Caki2 (cell line): Measurements from ENCODE around the gene SEC14L6. TPM values are rescaled to one million over a fixed set of nuclear protein-coding genes. Genes with fewer than 3 reads are reported as not detected.

Experiments used
- DNase-seq: peaks from one replicate; pipeline ENCODE4 v3.0.0-alpha.2; 2015; ENCODE audit warnings: low read depth
- in situ Hi-C: cut with HindIII; loops from 2 replicates; pipeline ENCODE4 v1.10.0; 2016; ENCODE audit warnings: low sequenced_read_pairs, low pct_unique_long_range_greater_than_20kb, mixed read lengths
- total RNA-seq: library from RNA; depleted of rRNA; stranded (reverse); fragments of >200 nt; shearing (Covaris generic); gene quantifications from 2 replicates; pipeline ENCODE4 v1.2.3, GENCODE V29; 2014; ENCODE audit warnings: low replicate concordance; rRNA removed

SEC14L6 gene
- total RNA-seq, 1 experiment from 2014 or later, result 28.2 TPM

DNA sequence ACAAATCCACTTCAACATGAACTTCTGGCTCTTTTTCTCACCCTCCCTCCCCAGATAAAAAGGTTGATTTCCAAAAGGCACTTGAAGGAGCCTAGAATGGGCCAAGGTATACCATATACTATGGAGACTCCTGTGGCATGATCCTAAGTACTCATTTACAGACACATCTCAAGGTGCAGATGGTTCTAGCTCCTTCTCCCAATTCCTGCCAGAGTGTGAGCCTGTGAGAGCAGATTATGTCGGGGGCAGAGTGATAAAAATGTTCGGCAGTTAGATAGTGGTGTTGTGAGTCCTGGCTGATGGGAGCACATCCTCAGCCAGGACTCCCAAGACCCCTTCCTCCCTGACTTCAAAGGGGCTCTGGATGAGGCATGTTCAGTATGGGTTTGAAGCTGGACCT lies 66.6 kb downstream of the SEC14L6 start:
- DNase-seq, result no peak
- in situ Hi-C loops, result no loop called here

DNA sequence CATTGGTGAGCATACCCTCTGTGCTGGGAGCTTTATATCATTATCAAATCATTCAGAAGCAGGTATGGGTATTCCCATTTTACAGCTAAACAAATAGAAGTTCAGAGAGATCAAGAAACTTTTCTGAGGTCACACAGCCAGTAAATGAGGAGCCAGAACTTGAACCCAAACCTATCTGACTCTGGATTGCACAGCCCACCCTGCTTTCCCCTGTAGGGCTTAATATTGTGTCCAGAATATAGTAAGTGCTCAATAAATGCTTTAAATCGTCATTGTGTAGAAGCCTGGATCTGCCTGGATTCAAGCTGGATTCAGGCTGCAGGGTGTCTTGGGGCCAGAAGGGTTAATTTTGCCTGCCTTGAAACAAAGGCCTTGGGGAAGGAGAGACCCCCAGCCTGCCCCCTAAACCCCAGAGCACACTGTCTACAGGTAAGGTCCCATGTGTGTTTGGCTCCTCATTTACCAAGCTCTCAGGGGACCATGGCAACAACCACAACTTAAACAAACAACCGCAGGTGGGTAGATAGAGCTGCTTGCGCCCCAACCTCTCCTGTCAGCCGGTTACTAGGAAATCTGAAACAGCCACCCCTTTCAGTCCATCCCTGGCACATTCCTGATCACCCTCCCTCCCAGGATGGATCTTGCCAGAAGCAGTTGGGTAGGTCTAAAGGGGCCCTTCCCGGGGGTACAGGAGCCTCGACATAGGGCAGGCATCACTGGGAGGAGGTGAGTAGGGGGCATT lies 71.7 kb downstream of the SEC14L6 start:
- in situ Hi-C loops, result no loop called here
- DNase-seq, result no peak

DNA sequence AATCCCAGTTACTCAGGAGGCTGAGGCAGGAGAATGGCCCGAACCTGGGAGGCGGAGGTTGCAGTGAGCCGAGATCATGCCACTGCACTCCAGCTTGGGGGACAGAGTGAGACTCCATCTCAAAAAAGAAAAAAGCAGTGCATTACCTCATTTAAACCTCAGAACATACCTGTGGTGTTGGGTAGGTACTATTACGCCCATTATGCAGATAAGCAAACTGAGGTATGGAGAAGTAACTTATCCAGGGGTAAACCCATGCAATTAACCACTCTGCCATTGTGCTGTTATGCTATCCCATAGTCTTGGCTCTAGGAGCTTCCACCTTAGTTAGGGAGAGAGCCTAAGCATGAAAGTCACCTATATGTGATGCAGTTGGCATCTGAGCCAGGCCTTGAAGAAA lies 72.4 kb downstream of the SEC14L6 start:
- in situ Hi-C loops, result no loop called here

DNA sequence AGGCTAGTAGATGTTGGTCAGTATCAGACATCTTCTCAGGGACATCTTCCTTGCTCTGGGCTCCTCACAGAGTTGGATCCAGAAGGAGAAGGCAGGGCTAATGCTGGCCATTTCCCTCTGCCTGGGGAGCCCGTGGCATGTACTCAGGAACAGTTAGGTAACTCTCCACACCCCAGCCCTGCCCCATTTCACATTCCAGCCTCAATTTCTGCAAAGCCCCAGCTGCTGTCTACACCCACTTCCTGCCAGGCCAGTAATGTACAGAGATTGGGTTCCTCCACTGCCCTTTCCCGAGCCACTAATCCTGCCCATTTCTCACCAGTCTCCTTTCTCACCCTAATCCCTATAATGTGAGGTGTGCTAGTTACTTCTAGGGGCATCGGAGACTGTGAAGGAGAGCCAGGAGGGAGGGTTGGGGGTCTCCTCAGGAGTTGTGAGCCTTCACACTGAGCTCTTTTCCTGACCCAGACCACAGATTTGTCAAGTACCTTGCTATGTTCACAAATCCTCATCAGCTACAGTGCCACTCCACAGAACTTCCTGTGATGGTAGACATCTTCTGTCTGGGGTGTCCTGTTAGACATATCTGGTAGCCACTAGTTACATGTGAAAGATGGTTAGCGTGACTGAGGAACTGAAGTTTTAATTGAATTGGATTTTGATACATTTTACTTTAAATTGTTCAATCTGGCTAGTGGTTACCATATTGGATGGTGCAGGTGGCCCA lies 73.4 kb downstream of the SEC14L6 start:
- in situ Hi-C loops, result no loop called here

More for the DNA sequence above, 72.4 kb downstream of the SEC14L6 start:
- no peak for DNase-seq

More for the DNA sequence above, 73.4 kb downstream of the SEC14L6 start:
- DNase-seq, result no peak

Other genes starting within 250 kb of the SEC14L6 start
- gene TBC1D10A, start 219.8 kb downstream of the SEC14L6 start, total RNA-seq, result 44.3 and 45.5 TPM in 2 replicates
- 12.7 and 15.5 TPM in 2 replicates for gene SF3A1, start 189.8 kb downstream of the SEC14L6 start, total RNA-seq
- gene CCDC157, start 189.7 kb downstream of the SEC14L6 start, total RNA-seq, result 2.0 and 2.2 TPM in 2 replicates
- gene RNF215, start 159.3 kb downstream of the SEC14L6 start, total RNA-seq, result 53.2 and 91.7 TPM in 2 replicates
- 10.6 and 12.9 TPM in 2 replicates for gene SEC14L2, start 149.7 kb downstream of the SEC14L6 start, total RNA-seq
- gene MTFP1, start 121.0 kb downstream of the SEC14L6 start, total RNA-seq, result 151 and 189 TPM in 2 replicates
- gene SEC14L3, start 74.7 kb downstream of the SEC14L6 start, total RNA-seq, result not detected in 2 replicates
- 0.14 TPM in 1 of 2 replicates, not detected in the other for gene SEC14L4, start 41.0 kb downstream of the SEC14L6 start, total RNA-seq
- gene GAL3ST1, start 27.9 kb upstream of the SEC14L6 start, total RNA-seq, result 46.3 and 76.4 TPM in 2 replicates
- gene PES1, start 45.2 kb upstream of the SEC14L6 start, total RNA-seq, result 179 and 184 TPM in 2 replicates
- gene TCN2, start 60.4 kb upstream of the SEC14L6 start, total RNA-seq, result 44.8 and 55.6 TPM in 2 replicates
- 12.5 and 14.2 TPM in 2 replicates for gene SLC35E4, start 89.0 kb upstream of the SEC14L6 start, total RNA-seq
- gene DUSP18, start 121.1 kb upstream of the SEC14L6 start, total RNA-seq, result 3.8 and 16.0 TPM in 2 replicates
- 1.1 and 2.1 TPM in 2 replicates for gene OSBP2, start 148.1 kb upstream of the SEC14L6 start, total RNA-seq